IgD-negative memory B cell (primary cell): ENCODE results near the gene PSMD2. TPM values are rescaled to one million over a fixed set of nuclear protein-coding genes. Genes with fewer than 3 reads are reported as not detected.

Source experiments
- polyA plus RNA-seq: library from polyadenylated mRNA; unstranded; fragments of 300-500 nt; fragmentation: Illumina TruSeq; gene quantifications from one replicate; pipeline ENCODE4 v1.2.3, GENCODE V29; 2021

Gene PSMD2
- polyA plus RNA-seq, 1 donor from 2014 or later: 143 TPM

Other genes with a start within 250 kb of the PSMD2 start
- gene HTR3C, start 246.2 kb upstream of the PSMD2 start, polyA plus RNA-seq: not detected
- not detected for gene HTR3E, start 202.2 kb upstream of the PSMD2 start, polyA plus RNA-seq
- 44.5 TPM for gene EIF2B5, start 163.9 kb upstream of the PSMD2 start, polyA plus RNA-seq
- gene DVL3, start 143.9 kb upstream of the PSMD2 start, polyA plus RNA-seq: 6.4 TPM
- gene AP2M1, start 124.4 kb upstream of the PSMD2 start, polyA plus RNA-seq: 249 TPM
- 49.1 TPM for gene ABCF3, start 113.0 kb upstream of the PSMD2 start, polyA plus RNA-seq
- 0.20 TPM for gene VWA5B2, start 69.7 kb upstream of the PSMD2 start, polyA plus RNA-seq
- gene ALG3, start 50.3 kb upstream of the PSMD2 start, polyA plus RNA-seq: 72.3 TPM
- 3.2 TPM for gene EEF1AKMT4, start 49.6 kb upstream of the PSMD2 start, polyA plus RNA-seq
- gene CAMK2N2, start 37.7 kb upstream of the PSMD2 start, polyA plus RNA-seq: not detected
- not detected for gene ECE2, start 23.2 kb upstream of the PSMD2 start, polyA plus RNA-seq
- gene EIF4G1, start 15.4 kb downstream of the PSMD2 start, polyA plus RNA-seq: 28.0 TPM
- 2.6 TPM for gene FAM131A, start 38.4 kb downstream of the PSMD2 start, polyA plus RNA-seq
- 0.53 TPM for gene CLCN2, start 62.4 kb downstream of the PSMD2 start, polyA plus RNA-seq
- 40.8 TPM for gene POLR2H, start 62.5 kb downstream of the PSMD2 start, polyA plus RNA-seq
- gene THPO, start 79.0 kb downstream of the PSMD2 start, polyA plus RNA-seq: 0.14 TPM
- gene CHRD, start 80.8 kb downstream of the PSMD2 start, polyA plus RNA-seq: not detected